Lower leg skin (tissue), 4 donors: ENCODE results near the gene CALHM6. TPM values are rescaled to one million over a fixed set of nuclear protein-coding genes. Genes with fewer than 3 reads are reported as not detected.

Source experiments
- DNase-seq, 2 donors: peaks; one replicate each; pipeline ENCODE4 v3.0.0-alpha.2; 2019; ENCODE audit warnings: low spot score in 2 of 2
- H3K4me3 ChIP-seq: fragments of 200-600 bp; sonication (generic); 2 replicates; pipeline ENCODE4 v1.5.1; 2017; ENCODE audit warnings: mild to moderate bottlenecking, low read depth; ENCODE audit not compliant: poor library complexity, severe bottlenecking
- POLR2A ChIP-seq, 2 donors: fragments of 450-650 bp; IDR thresholded peaks; one replicate each; pipeline ENCODE4 v1.6.1; 2016 to 2017; ENCODE audit warnings: antibody characterized with exemption in 2 of 2, mild to moderate bottlenecking in 1 of 2, moderate library complexity in 1 of 2
- WGBS, 2 donors: methylation state at CpG; one replicate each; pipeline ENCODE4 v1.1.5; 2018; 5-methylcytosine and 5-hydroxymethylcytosine counted together
- intact Hi-C: fragments of 100-400 bp; cut with DNase I; formaldehyde crosslinking; loops from one replicate; pipeline ENCODE4 v1.15.0; 2023; ENCODE audit warnings: low total_unique reads
- total RNA-seq, 4 donors: library from RNA; depleted of rRNA; stranded (reverse); fragments of >200 nt; gene quantifications; one replicate each; pipeline ENCODE4 v1.1.0, GENCODE V29; 2016
- TF ChIP-seq, protein P1 (sequence below), 3 donors: fragments of 450-650 bp; IDR thresholded peaks; one replicate each; pipeline ENCODE4 v1.5.1; 2016; ENCODE audit warnings: antibody characterized with exemption in 3 of 3, mild to moderate bottlenecking in 3 of 3, moderate library complexity in 2 of 3

The CALHM6 gene
- total RNA-seq = 1 to 10 TPM in 2 of 4 donors, under 1 TPM in 1, not detected in 1; 0.65 to 3.3 (median 2.6) TPM

DNA sequence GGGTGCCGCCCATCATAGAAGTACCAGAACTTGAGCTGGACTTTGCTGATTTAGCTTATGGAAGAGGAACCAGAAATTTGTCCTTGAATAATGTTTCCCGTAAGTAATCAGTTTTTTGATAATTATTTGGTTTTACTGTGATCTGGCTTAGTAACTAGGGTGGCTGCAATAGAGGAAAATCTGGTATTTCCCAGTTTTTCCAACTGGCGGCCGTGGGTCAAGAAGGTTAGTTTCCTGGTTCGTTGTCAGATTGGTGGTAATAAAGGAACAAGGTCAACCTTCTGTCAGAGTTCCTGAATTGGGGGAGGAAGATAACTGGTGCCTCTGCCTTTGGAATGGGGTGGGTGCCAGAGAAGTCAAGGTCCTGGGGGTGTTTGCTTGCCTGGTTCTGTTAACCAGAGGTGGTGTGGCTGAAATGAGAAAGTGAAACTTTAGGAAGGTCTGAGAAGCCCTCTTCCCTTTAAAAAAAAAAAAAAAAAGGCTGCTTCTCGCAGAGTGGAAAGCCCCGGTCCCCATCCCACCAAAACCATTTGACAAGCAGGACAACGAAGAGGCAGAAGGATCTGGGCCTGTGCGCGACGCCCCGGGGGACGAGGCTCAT is at the start of gene CALHM6:
Gene CALHM6, plus strand, starts transcription at position 45 of the 601 bp plus-strand sequence. Its CDS starts 555 bp downstream, at position 600.
- DNase-seq = no peak
- peak within 1 kb of the TSS; percentile 10 for H3K4me3 ChIP-seq
- TF ChIP-seq, protein P1, sequence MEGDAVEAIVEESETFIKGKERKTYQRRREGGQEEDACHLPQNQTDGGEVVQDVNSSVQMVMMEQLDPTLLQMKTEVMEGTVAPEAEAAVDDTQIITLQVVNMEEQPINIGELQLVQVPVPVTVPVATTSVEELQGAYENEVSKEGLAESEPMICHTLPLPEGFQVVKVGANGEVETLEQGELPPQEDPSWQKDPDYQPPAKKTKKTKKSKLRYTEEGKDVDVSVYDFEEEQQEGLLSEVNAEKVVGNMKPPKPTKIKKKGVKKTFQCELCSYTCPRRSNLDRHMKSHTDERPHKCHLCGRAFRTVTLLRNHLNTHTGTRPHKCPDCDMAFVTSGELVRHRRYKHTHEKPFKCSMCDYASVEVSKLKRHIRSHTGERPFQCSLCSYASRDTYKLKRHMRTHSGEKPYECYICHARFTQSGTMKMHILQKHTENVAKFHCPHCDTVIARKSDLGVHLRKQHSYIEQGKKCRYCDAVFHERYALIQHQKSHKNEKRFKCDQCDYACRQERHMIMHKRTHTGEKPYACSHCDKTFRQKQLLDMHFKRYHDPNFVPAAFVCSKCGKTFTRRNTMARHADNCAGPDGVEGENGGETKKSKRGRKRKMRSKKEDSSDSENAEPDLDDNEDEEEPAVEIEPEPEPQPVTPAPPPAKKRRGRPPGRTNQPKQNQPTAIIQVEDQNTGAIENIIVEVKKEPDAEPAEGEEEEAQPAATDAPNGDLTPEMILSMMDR (IDR thresholded peaks at IDR 0.05) = no peak
- TF ChIP-seq POLR2A (IDR thresholded peaks at IDR 0.05) = no peak
- intact Hi-C loops = no loop called here
- 40 to 46% methylated on average over 13 of the region's 13 CpGs for WGBS, 2 donors

DNA sequence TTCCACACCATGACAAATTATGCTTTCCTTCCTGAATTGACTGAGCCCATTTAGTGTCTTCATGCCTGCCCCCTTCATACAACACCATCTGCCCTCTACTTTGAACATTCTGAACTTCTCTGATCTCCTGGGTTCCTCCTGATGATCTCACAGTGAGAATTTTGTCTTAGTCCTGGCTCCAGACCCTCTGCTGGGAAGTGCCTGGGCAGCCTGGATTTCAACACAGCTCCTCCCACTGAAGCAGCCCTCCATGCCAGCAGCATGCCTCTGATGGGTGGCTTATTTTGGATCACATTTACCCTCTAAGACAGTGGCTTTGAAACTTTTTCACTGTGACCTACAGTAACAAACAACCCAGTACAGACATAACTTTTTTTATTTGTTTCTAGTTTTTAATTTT is 48.9 kb upstream of the CALHM6 start:
- DNase-seq = no peak
- intact Hi-C loops = no loop called here
- no peak overlapping the region for H3K4me3 ChIP-seq
- TF ChIP-seq, protein P1 (IDR thresholded peaks at IDR 0.05) = no peak
- no peak for TF ChIP-seq POLR2A (IDR thresholded peaks at IDR 0.05)

DNA sequence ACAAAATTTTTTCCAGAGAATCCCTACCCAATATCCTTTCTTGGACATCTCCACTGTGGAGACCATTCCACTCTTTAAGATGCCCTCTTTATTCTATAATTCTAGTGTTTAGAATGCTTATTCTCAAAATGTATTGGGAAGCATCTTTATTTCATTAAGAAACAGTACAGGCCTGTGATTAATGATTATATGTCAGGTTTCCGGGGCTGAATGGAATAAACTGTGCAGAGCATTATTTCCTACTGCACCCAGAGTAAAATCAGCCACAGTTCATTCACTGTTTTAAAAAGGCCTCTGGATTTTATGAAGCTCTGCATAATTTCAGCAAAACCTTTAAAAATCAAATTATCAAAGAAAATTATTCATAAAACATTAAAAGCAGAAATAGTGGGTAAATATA is 47.8 kb upstream of the CALHM6 start:
- WGBS, 2 donors = 63 to 80% methylated on average over 1 of the region's 1 CpG
- no peak overlapping the region for H3K4me3 ChIP-seq
- DNase-seq = no peak
- intact Hi-C loops = no loop called here
- TF ChIP-seq, protein P1 (IDR thresholded peaks at IDR 0.05) = no peak
- TF ChIP-seq POLR2A (IDR thresholded peaks at IDR 0.05) = no peak

DNA sequence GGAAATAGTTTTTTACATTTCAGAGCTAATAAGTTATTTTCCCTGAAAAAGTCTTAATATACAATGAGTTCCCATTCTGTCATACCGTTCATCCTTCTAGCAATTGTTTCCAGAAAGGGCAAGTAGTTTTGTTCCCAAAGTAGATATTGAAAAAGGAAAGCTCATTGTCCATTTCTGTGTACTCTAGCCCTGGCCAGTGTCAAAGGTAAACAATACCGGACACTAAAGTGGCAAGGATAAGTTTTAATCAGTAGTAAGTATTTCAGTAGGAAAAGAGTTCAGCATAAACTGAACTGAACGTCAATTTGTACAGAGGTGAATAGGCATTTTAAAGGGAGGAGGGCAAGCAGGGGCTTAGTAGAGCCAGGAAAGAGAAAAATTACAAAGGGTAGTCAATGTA is 43.5 kb upstream of the CALHM6 start:
- WGBS, 2 donors = 91 to 93% methylated on average over 3 of the region's 3 CpGs
- intact Hi-C loops = no loop called here
- TF ChIP-seq, protein P1 (IDR thresholded peaks at IDR 0.05) = no peak
- no peak for TF ChIP-seq POLR2A (IDR thresholded peaks at IDR 0.05)
- no peak for DNase-seq
- H3K4me3 ChIP-seq = no peak overlapping the region

DNA sequence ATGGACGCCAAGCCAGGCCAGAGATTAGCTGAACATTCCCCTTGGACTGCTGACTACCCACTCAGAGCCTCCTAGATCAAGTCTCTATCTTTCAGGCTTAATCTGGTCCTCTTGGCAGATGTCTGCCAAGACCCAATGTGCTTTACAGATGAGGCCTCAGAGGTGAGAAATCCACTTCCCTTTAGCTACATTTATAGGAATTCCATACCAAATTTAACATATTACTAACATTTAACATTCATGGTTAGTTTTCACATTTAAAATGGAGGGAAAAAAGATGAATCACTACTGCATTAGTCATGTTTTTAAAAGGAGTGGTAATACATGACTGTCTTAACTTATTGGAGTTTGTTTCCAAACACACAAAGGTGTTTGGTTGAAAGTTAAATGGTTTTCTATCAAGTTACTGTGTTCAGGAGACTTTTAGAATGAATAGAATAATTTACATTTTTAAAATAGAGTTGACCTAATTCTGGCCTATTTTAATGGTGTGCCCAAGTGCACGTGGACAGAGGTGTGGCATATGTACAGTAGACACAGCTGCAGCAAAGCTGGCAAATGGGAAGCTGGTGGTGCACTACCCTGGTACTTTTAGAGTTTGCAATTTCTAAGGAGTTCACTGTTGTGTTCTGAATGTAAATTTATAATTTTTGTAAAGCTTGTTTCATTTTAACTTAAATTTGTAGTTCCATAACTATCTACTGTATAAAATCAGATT is 41.9 kb upstream of the CALHM6 start:
- no peak overlapping the region for H3K4me3 ChIP-seq
- no peak for TF ChIP-seq POLR2A (IDR thresholded peaks at IDR 0.05)
- 67 to 69% methylated on average over 2 of the region's 2 CpGs for WGBS, 2 donors
- intact Hi-C loops = no loop called here
- no peak for DNase-seq

DNA sequence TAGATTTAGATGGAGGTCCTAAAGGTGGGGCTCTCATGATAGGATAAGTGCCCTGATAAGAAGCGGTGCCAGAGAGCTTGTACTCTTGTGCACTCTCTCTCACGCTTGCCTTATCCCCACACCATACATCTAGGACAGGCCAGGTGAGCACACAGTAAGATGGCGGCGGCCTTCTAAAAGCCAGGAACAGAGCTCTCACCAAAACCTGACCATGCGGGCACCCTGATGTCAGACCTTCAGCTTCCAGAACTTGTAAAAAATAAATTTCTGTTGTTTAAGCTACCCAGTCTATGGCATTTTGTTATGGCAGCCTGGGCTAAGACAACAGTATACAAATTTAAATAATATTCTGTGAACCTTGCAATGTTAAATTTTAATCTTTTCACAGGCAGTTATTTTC is 40.8 kb upstream of the CALHM6 start:
- H3K4me3 ChIP-seq = no peak overlapping the region
- no peak for TF ChIP-seq POLR2A (IDR thresholded peaks at IDR 0.05)
- TF ChIP-seq, protein P1 (IDR thresholded peaks at IDR 0.05) = no peak
- intact Hi-C loops = no loop called here
- no peak for DNase-seq
- 96 to 97% methylated on average over 5 of the region's 5 CpGs for whole genome bisulfite sequencing, 2 donors
